GM19452 (cell line): ENCODE results near the gene RAD51C.
"Not testable (repeated sequence)": the region's sequence is repeated elsewhere in the genome, so short reads cannot be mapped to it uniquely, and the experiment has no call there.

Source experiments
- ATAC-seq: cut with Tn5 transposase; IDR thresholded peaks from one replicate; pipeline ENCODE4 v1.9.1; 2021; ENCODE audit not compliant: unreplicated experiment

The RAD51C gene

GRCh38 chr17:58680038-58680369 is 12.4 kb upstream of the RAD51C start:
- no peak for ATAC-seq

GRCh38 chr17:58684003-58684402 is 8.4 kb upstream of the RAD51C start:
- ATAC-seq: no peak

- not testable (repeated sequence) for ATAC-seq
Measured at GRCh38 chr17:58684462-58684861, 7.9 kb upstream of the RAD51C start.

DNA sequence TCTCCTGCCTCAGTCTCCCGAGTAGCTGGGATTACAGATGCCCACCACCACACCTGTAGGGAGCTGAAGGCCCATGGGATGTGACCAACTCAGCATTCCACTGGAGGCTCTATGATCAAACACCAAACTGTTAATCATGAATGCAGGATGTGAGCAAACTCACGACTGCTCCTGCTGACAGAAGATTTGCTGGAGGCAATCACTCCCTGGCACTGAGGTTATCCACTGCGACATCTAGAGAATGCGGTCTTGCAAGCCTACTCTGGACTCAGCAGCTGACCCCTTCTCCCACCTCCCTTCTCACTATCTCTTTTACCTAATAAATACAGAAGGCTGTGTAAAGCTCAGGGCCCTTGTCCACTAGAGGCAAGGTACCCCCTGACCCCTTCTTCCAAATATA is 5.4 kb upstream of the RAD51C start:
- ATAC-seq: no peak

DNA sequence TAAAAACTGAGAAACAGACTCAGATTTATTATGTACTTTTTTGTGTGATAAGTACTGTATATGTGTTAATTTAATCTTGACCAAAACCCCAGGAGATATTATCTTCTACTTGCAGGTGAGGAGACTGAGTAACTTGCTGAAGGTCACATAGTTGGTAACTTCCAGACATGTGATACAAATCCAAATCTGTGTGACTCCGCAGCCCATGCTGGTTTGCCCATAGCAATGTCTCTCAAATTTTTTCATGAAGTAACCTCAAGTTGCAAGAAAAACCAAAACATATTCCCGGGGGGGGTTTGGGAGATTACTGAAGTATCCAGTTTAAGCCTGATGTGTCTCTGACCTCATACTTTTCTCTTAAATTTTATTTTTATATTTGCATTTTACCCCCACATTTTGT is 3.9 kb upstream of the RAD51C start:
- no peak for ATAC-seq

DNA sequence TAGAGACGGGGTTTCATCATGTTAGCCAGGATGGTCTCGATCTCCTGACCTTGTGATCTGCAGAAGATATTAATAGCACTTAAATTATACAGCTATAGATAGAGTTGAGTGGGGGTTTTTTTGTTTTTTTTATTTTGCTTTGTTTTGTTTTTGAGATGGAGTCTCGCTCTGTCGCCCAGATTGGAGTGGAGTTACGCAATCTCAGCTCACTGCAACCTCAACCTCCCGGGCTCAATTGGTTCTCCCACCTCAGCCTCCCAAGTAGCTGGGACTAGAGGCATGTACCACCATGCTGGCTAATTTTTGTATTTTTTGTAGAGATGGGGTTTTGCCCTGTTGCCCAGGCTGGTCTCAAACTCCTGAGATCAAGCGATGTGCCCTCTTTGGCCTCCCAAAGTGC is 2.4 kb upstream of the RAD51C start:
- not testable (repeated sequence) for ATAC-seq

DNA sequence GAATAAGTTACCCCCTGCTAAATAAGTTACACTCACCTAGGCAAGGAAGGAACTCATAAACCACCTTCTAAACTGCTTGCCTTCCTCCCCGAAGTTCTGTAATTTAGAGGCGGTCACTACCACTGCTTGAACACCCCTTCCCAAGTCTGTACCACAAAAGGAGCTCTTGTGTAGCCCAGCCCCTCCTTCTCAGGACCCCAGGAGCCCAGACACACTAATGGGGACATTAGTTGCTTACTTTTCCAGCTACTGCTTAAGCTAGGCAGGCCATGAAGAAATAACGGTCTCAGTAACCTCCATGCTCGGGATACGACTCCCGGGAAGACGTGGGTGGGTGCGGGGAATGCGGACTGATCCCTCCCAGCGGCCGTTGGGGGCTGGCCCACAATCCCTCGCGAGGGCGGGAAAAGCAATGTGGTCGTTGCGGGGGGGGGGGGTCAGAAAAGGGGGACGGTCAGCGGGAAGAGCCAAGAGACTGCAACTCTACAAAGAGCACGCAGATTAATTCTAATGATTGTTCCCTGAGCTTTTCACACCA is 632 bp upstream of the RAD51C start, which contains the start of gene TEX14:
TEX14 (minus strand) TSS at position 345 of the 538 bp plus-strand sequence. CDS start 40,044 bp downstream, outside the sequence.
- no peak for ATAC-seq

DNA sequence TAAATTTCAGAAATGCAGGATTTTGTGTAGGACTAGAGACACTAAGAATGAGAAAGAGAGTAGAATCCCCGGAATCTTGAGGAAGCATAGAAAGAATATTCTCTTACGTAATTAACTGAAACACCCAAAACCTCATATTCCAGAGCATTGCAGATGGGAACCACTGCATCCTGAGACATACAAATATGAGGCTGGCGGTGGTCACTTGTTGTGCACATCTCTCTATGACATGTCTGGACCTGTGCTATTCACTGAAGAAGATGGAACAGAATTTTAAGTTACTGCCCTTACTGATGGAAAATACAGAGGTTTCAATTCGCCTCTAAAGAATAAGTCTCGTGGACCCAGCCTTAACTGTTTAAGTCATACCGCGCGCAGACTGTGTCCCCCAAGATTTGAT is 806 bp downstream of the RAD51C start:
- ATAC-seq: no peak

GRCh38 chr17:58693751-58694150 is 1.3 kb downstream of the RAD51C start:
- no peak for ATAC-seq

GRCh38 chr17:58694302-58694701 is 1.9 kb downstream of the RAD51C start:
- no peak for ATAC-seq

DNA sequence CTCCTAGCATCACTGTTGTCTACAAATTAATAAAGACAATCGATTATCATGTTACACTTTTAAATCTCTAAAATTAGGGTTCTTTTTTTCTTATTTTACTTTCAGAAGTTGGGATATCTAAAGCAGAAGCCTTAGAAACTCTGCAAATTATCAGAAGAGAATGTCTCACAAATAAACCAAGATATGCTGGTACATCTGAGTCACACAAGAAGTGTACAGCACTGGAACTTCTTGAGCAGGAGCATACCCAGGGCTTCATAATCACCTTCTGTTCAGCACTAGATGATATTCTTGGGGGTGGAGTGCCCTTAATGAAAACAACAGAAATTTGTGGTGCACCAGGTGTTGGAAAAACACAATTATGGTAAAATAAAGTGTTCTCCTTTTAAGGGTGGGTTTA is 2.4 kb downstream of the RAD51C start:
- no peak for ATAC-seq

DNA sequence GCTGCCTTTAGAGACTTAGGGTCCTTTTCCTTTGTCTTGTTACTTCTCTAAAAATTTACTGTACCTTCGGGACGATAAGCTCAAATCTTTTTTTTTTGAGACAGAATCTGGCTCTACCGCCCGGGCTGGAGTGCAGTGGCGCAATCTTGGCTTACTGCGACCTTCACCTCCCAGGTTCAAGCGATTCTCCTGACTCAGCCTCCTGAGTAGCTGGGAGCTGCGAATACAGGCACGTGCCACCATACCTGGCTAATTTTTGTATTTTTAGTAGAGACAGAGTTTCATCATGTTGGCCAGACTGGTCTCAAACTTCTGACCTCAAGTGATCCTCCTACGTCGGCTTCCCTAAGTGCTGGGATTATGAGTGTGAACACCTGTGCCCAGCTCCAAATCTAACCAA is 7.4 kb downstream of the RAD51C start:
- no peak for ATAC-seq

GRCh38 chr17:58702045-58702476 is 9.7 kb downstream of the RAD51C start:
- no peak for ATAC-seq

DNA sequence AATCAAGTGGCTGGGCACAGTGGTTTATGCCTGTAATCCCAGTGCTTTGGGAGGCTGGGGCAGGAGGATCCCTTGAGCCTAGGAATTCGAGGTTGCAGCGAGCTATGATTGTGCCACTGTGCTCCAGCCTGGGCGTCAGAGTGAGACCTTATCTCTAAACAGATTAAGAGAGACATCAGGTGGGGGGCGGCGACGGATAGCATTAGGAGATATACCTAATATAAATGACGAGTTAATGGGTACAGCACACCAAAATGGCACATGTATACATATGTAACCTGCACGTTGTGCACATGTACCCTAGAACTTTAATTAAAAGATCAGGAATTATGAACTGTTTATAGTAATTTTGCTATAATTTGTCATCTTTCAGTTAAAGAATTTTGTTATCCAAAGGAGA is 10.3 kb downstream of the RAD51C start:
- no peak for ATAC-seq

GRCh38 chr17:58703137-58703915 is 10.9 kb downstream of the RAD51C start:
- ATAC-seq: no peak

GRCh38 chr17:58703916-58704286 is 11.5 kb downstream of the RAD51C start:
- ATAC-seq: no peak

- ATAC-seq: no peak
Measured at GRCh38 chr17:58706351-58707140, 14.1 kb downstream of the RAD51C start.

DNA sequence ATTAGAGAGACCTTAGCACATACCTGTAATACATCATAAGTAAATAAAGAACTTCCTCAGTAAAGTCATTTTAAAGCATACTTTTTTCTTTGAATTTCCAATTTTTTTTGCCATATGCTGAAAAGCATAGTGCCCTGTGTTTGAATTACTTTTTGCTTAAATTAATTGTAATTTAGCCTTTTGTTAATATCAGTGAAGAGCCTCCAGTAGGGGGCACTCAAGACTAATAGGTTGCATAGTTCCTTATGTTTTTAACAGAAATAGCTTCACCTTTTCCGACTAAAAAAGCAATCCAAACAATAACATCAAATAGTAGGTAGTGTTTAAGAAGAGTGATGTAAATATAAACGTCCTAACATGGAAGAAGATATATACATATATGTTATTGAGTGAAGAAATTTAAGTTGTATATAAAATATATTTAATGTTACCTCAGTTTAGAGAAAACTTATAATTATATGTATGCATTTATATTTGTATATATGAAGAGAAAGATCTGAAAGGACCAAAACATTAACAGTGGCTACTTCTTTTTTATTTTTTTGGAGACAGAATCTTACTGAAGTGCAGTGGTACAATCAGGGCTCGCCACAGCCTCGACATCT is 18.6 kb downstream of the RAD51C start:
- ATAC-seq: no peak

- no peak for ATAC-seq
Measured at GRCh38 chr17:58722274-58722673, 29.9 kb downstream of the RAD51C start.

DNA sequence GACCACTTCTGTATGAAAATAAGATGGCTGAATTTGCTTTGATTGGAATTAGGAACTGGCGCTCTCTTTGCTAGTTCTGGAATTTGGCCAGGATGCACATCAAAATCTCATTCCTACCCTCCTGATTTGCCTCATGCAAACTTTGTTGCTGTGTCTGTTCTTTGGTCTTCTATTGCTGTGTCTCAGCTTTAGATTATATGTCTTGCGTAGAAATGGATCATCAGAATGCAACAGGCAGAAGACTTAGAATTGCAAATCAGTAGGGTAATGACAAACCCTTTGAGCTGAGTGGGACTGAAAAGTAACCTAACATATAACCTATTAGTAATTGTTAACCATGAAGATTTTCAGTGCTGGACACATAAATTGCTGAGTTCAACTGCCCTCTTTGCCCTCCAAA is 30.3 kb downstream of the RAD51C start:
- no peak for ATAC-seq

DNA sequence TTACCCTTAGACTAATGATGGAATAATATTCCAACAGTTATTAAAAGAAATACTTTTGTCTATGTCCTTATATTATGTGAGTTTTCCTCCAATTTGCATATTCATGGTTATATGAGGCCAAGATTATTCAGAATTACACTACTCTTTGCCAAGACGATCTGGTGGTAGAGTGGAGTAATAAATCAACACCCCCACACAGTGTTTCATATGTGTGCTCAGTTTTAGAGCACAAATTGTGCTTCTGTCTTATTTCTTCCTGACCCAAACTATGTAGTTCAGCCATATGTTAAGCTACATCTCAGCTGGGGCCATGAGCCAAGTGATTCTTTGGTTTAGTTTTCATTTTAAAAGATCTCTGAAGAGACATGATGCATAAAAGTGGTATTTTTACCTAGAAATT is 36.4 kb downstream of the RAD51C start:
- ATAC-seq: no peak

DNA sequence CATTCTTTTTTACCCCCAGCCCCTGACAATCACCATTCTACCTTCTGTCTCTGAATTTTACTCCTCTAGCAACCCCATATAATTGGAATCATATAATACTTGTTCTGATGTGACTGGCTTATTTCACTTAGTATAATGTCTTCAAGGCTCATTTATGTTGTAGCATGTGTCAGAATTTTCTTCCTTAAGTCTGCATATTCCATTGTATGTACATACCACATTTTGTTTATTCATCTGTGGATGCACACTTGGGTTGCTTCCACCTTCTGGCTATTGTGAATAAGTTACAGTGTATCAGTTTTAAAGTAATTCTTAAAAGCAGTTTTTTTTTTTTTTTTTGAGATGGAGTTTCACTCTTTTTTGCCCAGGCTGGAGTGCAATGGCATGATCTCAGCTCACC is 38.5 kb downstream of the RAD51C start:
- ATAC-seq: no peak
